ENCODE data around the gene EPHA1. TPM values are rescaled to one million over a fixed set of nuclear protein-coding genes. Genes with fewer than 3 reads are reported as not detected.

EPHA1 gene
- total and polyA plus RNA-seq, 2 of the 4 experiments (the other 2 are of a cell fraction) = 0.10 TPM; not detected in 1

DNA sequence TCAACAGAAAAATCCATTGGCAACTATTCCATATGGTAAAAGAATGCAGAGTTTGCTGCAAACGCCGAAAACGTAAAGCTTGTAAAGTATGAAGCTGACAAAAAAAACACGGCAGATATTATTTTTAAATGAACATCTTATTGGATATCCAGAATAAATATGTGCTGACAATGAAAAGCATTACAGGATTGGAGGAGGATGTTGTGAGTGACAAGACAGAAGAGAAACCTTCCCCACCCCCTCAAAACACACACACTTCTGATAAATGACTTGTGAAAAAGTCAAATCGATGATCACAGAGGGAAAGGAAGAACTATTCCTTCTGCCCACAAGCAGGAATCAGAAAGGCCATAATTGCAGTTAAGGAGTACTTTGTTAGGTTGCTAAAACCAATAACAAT lies 60.7 kb downstream of the EPHA1 start:
- Histone ChIP-seq H3K18ac (ENCODE audit: low read depth, low read length) (no peak overlapping the region), H4K5ac (ENCODE audit: low read depth, low read length) (no peak overlapping the region), H4K8ac (ENCODE audit: low read depth in 2 of 2, low read length in 2 of 2) (no peak overlapping the region), H3K79me1 (ENCODE audit: low read depth in 1 of 2, low read length in 2 of 2) (no peaks in the 10 kb centered on the region), H2BK15ac (ENCODE audit: low read depth, low read length) (no peak overlapping the region), H2AK9ac (replicated peaks; ENCODE audit: low read depth, low read length, poor library complexity) (no peak overlapping the region), H3K27ac (ENCODE audit: insufficient read depth, low read length) (no peak overlapping the region), H3K4me2 (ENCODE audit: low read depth, low read length) (no peak overlapping the region), H3K36me3 (ENCODE audit: control insufficient read depth, insufficient read depth, low read length) (no peaks in the 10 kb centered on the region), H3K4ac (ENCODE audit: low read depth, low read length) (no peak overlapping the region), H2AFZ (replicated peaks; ENCODE audit: low read length, poor library complexity) (no peak overlapping the region), H3K4me1 (ENCODE audit: control insufficient read depth, insufficient read depth, low read length) (no peaks in the 10 kb centered on the region), H3K14ac (replicated peaks; ENCODE audit: low read depth, low read length) (no peak overlapping the region), H3K9me1 (ENCODE audit: insufficient read depth, low read length) (no peaks in the 10 kb centered on the region), H3K4me3 (ENCODE audit: insufficient read depth, low read depth, low read length) (no peak overlapping the region), H2AK5ac (ENCODE audit: low read depth, low read length) (no peak overlapping the region), H2BK5ac (ENCODE audit: low read depth, low read length, poor library complexity, severe bottlenecking) (no peak overlapping the region), H2BK20ac (ENCODE audit: low read depth, low read length) (no peak overlapping the region), H3K56ac (ENCODE audit: extremely low read depth, insufficient read depth, low read length) (no peak overlapping the region), H3K23ac (ENCODE audit: low read depth, low read length) (no peak overlapping the region), H4K20me1 (ENCODE audit: insufficient read depth, low read length) (no peaks in the 10 kb centered on the region), H3K27me3 (ENCODE audit: control insufficient read depth, insufficient read depth, low read length) (peaks cover 40% of the 10 kb centered on the region), H4K91ac (ENCODE audit: insufficient read depth, low read depth, low read length) (no peak overlapping the region), H2BK120ac (ENCODE audit: low read depth, low read length) (no peak overlapping the region), H3K9me3 (ENCODE audit: control insufficient read depth, insufficient read depth, low read length) (no peaks in the 10 kb centered on the region), H3K9ac (ENCODE audit: low read depth, low read length) (no peak overlapping the region)
- ChIA-PET POLR2A (ENCODE audit: unreplicated experiment) (no interaction called here), CTCF (no interaction called here)
- no CpG with 5 or more reads among the region's 5 CpGs for WGBS, 2 experiments (ENCODE audit: extremely low coverage in 2 of 2, insufficient read length in 1 of 2)
- dilution Hi-C loops (cut with HindIII; ENCODE audit: low sequenced_read_pairs, unreplicated experiment) = no loop called here
- ATAC-seq (ENCODE audit: low read depth) = no peak
- intact Hi-C loops (cut with micrococcal nuclease) = no loop called here
- in situ Hi-C loops (cut with MboI; ENCODE audit: low sequenced_read_pairs) = no loop called here
- no TSS peak for BruUV-seq (replicated peaks)
- no peak for DNase-seq
- no peak for TF ChIP-seq CHD1 (IDR thresholded peaks at IDR 0.05; ENCODE audit: low read depth, low read length)

Data from IMR-90 (cell line).